ENCODE data around the gene MAP2. TPM values are rescaled to one million over a fixed set of nuclear protein-coding genes. Genes with fewer than 3 reads are reported as not detected.

The MAP2 gene
- total RNA-seq, 4 donors from 2014 or later: 18.9 to 36.4 (median 25.3) TPM

- no peak for ATAC-seq (ENCODE audit: low FRiP score)
- TF ChIP-seq CTCF (IDR thresholded peaks at IDR 0.05): no peak
- no peak for DNase-seq (ENCODE audit: low spot score)
These were observed 146.3 kb downstream of the MAP2 start for GRCh38 chr2:209570194-209570593.

- TF ChIP-seq CTCF (IDR thresholded peaks at IDR 0.05): no peak
- DNase-seq (ENCODE audit: low spot score) (no peak), ATAC-seq (ENCODE audit: low FRiP score) (no peak)
These were observed 150.7 kb downstream of the MAP2 start for GRCh38 chr2:209574515-209574914.

- DNase-seq (ENCODE audit: low spot score) (no peak), ATAC-seq (ENCODE audit: low FRiP score) (no peak)
- TF ChIP-seq CTCF (IDR thresholded peaks at IDR 0.05): no peak
These were observed 153.8 kb downstream of the MAP2 start for GRCh38 chr2:209577376-209578357.

GRCh38 chr2:209578394-209579001 lies 154.7 kb downstream of the MAP2 start:
- TF ChIP-seq CTCF (IDR thresholded peaks at IDR 0.05): no peak
- DNase-seq (ENCODE audit: low spot score) (no peak), ATAC-seq (ENCODE audit: low FRiP score) (no peak)

GRCh38 chr2:209579230-209579749 lies 155.4 kb downstream of the MAP2 start:
- DNase-seq (ENCODE audit: low spot score) (no peak), ATAC-seq (ENCODE audit: low FRiP score) (no peak)
- TF ChIP-seq CTCF (IDR thresholded peaks at IDR 0.05): no peak

- TF ChIP-seq CTCF (IDR thresholded peaks at IDR 0.05): no peak
- no peak for ATAC-seq (ENCODE audit: low FRiP score)
These were observed 157.2 kb downstream of the MAP2 start for GRCh38 chr2:209581040-209581439.

More at GRCh38 chr2:209581040-209581439, 157.2 kb downstream of the MAP2 start:
- no peak for DNase-seq (ENCODE audit: low spot score)
